GM18508 (cell line): ENCODE data around the gene MICAL1.

Source experiments
- ATAC-seq: cut with Tn5 transposase; IDR thresholded peaks from one replicate; pipeline ENCODE4 v1.9.1; 2021; ENCODE audit warnings: moderate number of reproducible peaks; ENCODE audit not compliant: insufficient read depth, unreplicated experiment

The MICAL1 gene

DNA sequence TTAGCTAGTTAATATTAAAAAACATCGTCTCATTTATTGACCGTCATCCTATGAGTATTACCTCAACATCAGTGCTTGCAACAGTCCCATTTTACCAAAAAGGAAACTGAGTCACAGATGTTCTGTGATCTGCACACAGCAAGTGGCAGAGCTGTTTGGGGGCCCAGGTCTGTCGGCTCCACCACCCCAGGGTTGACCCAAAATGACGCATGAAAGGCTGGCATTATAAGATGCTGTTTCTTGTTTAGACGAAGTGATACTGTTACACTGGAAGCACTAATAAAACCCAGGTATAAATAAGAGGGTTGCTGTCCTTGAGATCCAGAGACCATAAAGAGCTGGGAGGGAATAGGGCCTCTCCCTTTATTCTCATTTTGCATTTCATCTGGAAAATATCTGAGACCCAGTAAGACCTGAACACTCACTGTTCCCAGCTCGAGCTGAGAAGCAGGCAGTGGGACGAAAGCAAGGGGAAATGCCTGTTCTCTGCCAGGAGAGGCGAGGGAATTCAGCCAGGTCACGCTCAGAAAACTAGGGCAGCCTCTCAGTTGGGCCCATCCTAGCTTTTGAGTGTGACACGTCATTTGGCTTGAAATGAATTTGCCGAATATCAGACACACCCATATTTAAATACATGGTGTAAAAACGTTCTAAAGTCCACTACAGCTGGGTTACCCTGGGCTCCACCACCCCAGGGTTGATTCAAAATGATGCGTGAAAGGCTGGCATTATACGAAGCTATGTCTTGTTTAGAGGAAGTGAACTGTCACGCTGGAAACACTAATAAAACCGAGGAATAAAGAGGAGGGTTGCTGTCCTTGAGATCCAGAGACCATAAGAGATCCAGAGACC lies 1.4 kb upstream of the MICAL1 start:
- no peak for ATAC-seq

DNA sequence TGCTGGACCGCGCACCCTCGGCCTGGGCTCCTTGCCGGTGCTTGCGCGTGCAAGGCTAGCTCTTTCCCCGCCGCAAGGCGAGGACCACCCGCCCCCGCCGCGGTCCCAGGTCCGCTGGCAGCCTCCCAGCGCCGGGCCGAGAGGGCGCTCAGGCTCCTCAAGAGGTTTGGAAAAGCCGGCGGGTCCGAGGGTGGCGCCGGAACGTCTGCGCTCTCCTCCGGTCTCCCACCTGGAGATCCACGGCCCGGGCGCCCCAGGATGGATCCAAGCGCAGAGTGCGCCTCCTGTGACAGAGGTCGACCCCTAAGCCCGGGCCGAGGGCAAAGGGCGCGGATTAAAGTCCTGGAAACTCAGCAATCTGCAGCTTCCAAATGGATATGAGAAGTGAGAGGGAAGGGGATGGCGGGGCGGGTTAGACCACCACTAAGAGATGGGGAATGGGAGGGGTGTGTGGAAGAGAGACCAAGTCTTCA lies 575 bp upstream of the MICAL1 start:
- no peak for ATAC-seq

GRCh38 chr6:109454496-109455436 lies 806 bp downstream of the MICAL1 start:
- ATAC-seq, result peak; percentile 23

DNA sequence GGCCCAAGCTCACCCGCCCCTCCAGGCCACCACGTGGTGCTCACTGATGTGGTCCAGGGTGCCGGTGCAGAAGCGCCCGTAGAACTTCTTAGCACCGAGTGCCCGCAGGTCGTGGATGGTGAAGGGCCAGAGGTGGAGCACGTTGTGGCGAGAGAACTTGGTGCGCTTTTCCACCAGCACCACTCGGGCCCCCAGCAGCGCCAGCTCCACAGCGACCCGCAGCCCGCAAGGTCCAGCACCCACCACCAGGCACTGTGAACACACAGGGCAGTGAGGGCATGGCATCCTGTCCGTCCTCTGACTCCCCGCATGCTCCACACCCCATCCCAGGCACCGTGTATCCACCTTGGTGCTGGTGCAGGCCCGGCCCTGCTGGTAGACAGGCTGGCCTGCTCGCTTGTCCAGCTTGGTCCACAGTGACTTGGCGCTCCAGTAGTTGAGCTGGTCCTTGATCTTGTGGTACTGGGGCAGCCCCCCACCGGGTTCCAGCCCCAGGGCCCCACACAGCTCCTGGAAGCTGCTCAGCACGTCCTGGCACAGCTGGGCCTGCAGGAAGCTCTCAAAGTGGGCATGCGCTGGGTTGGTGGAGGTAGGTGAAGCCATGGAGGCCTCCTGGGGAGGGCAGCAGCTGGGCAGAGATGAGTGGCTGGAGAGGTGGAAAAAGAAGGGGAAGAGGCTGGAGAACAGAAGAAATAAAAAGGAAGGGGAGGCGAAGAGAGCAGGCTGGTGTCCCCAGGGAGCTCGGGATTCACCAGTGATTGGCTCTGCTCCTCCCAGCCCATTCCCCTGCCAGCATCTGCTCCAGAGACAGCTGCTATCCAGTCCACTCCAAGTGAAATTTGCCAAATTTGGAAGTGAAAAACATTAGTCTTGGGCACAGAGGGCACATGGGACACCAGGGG lies 1.7 kb downstream of the MICAL1 start:
- ATAC-seq, result no peak

GRCh38 chr6:109453156-109453555 lies 2.4 kb downstream of the MICAL1 start:
- no peak for ATAC-seq

DNA sequence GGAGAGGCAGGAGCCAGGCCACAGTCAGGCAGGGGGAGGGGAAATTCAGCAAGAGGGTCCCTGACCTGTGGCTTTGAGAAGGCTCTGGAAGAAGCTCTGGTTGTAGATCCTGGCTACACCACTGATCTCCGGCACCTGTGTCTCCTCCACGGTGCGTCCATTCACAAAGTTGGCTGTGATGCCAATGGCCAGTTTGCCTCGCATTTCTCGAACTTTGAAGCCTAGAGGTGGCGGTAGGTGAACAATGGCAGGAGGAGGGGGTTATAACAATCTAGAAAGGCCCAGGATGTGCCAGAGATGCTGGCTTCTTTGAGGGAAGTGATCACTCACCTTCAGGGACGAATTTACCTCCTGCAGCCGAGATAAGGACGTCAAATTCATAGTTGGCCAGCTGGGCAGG lies 3.4 kb downstream of the MICAL1 start:
- no peak for ATAC-seq

GRCh38 chr6:109451376-109451775 lies 4.2 kb downstream of the MICAL1 start:
- no peak for ATAC-seq

DNA sequence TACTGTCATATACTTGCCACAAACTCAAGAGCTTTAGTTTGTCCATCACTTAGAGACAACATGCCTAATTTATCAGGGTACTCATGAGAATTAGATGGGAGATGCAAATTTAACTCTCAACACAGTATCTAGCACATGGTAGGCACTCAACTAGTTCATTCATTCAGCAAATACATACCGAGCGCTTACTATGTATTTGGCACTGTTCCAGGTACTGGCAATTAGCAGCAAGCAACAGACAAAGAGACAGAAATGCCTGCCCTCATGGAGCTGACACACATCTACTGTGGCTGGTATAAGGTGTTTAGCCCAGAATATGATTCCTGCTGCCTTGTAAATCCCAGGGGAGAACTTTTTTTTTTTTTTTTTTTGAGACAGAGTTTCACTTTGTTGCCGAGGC lies 4.8 kb downstream of the MICAL1 start:
- ATAC-seq, result no peak

- no peak for ATAC-seq
These were observed 5.5 kb downstream of the MICAL1 start for GRCh38 chr6:109449795-109450673.

DNA sequence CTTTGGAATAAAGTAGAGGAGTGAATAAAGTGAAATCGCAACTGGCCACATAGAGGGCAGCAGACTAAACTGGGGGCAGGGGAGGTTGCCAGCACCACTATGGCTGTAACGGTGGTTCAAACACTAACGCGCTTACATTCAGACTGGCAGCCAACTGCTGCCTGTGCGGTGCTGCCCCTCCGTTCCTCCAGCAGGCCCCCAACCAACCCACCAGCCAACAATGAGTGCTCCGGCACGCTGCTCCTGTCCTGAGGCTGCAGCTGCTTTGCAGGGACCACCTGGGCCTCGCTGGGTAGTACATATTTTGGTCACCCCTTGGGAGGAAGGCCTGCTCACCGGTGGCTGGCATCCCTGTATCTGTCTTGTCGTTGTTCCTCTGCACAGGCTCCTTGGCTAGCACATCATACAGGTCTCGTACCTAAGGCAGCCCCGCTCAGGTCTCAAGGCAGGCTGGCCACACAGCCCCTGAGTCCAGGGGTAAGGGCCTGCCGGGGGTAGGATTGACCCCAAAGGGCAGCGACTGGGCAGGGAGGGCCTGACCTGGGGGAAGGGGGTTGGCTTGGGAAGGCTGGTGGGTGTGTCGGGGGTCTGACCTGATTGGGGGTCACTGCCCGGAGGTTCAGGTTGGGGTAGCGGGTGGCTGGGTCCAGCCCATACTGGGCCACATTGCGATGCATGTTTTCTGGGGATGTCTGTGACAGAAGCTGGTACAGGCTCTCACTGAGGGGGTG lies 6.3 kb downstream of the MICAL1 start:
- ATAC-seq, result no peak

DNA sequence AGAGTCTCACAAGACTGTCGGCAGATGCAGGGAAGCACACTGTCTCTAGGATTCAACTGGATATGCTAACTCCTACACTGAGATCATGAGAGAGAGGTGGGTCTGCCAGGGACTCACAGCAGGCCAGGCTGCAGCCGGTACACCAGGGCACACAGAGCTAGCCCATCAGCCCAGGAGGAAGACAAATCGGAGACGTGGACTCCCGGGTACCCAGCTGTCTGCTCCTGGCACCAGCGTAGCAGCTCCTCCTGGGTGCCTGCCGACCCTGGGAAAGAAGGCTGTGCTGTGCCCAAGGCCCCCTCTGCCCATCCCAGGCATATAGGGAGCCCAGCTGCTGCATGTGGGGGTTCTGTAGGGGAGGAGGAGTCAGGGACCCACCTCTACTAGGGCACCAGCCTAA lies 7.0 kb downstream of the MICAL1 start:
- ATAC-seq, result no peak

GRCh38 chr6:109447878-109448555 lies 7.6 kb downstream of the MICAL1 start:
- ATAC-seq, result no peak

DNA sequence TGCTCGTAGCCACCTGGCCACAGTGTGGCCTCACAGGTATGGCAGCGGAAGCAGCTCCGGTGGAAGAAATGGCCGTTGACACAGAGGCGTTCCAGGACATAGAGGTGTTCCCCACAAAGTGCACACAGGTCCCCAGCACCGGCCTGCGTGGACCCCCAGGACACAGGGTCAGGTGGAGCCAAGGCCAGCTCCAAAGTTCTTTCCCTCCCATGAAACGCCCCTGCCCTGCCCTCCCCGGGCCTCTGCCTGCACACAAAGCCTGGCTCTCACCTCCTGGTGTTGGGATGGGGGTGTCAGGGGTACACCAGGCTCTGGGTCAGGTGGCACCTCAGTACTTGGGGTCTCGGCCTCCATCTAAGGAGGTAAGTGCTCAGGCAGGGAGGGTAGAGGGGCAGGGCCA lies 8.5 kb downstream of the MICAL1 start:
- no peak for ATAC-seq

DNA sequence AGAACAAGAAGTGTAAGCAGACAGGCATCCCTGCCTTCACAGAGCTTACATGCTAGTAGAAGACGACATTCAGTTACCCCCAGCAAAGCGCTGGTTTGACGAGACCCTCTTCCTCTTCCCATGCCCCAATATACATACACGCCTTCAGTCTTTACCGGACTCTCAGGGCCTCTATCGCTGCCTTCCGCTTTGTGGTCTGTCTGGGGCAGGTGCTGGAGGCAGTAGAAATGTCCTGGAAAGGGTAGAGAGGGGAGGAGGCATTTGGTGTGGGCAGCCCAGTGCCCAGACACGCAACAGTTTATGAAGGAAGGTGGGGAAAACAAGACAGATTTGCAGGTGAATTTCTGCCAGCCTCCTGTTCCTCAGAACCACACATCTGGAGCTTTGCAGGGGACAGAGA lies 9.0 kb downstream of the MICAL1 start:
- no peak for ATAC-seq

- ATAC-seq, result no peak
These were observed 9.5 kb downstream of the MICAL1 start for GRCh38 chr6:109446072-109446471.

DNA sequence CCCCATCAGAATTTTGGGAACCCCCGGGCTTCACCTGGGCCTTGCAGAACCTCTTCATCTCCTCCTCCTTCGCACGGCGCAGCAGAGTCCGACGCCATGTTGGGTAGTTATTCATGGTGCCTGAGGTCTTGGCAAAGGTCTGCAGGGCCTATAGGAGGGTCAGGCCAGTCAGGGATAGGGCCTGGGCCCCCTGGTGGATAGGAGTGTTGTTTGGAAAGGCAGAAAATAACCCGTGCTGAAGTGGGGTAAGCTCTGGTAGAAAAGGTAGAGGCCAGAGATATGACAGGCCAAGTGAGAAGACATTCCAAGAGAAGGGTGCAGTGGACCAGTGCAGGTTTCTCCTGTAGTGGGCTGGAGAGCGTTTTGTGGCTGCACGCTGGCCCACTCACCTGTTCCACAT lies 10.2 kb downstream of the MICAL1 start:
- ATAC-seq, result no peak

DNA sequence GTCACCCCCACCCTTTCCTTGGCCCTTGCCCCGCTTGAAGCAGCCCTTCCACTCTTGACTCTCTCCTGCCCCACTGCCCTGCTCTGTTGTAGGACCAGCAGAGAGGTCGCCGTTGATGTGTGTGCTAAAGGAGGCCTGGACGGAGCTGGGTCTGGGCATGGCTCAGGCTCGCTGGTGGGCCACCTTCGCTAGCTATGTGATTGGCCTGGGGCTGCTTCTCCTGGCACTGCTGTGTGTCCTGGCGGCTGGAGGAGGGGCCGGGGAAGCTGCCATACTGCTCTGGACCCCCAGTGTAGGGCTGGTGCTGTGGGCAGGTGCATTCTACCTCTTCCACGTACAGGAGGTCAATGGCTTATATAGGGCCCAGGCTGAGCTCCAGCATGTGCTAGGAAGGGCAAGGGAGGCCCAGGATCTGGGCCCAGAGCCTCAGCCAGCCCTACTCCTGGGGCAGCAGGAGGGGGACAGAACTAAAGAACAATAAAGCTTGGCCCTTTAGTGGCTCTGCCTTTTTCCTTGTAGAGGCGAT lies 12.1 kb downstream of the MICAL1 start:
- no peak for ATAC-seq

DNA sequence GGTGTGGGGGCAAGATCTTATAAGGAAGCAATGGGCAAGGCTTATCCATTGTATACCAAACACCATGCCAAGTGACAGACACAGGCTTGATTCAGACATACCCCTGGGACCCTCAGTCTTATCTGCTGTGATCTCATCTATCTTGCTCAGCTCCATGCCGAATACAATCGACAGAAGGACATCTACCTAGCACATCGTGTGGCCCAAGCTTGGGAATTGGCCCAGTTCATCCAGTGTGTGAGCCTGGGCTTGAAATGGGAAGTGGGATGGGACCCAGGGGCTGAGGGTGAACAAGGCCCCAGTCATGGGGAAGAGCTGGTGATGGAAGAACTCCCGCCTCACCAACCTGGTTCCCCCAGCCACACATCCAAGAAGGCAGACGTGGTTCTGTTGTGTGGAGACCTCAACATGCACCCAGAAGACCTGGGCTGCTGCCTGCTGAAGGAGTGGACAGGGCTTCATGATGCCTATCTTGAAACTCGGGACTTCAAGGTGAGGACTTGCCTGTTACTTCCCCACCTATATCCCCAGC lies 13.1 kb downstream of the MICAL1 start:
- no peak for ATAC-seq
